Measurements from ENCODE around the gene CD200R1L.
"Not testable (repeated sequence)": the region's sequence is repeated elsewhere in the genome, so short reads cannot be mapped to it uniquely, and the experiment has no call there.

CD200R1L gene

DNA sequence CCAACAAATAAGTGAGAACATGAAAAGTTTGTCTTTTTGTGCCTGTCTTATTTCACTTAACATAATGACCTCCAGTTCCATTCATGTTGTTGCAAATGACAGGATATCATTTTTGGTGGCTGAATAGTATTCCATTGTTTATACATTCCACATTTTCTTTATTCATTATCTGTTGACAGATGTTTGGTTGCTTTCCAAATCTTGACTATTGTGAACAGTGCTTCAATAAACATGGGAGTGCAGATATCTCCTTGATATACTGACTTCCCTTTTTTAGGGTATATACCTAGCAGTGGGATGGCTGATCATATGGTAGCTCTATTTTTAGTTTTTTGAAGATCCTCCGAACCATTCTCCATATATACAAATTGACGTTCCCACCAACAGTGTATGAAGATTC lies 19.1 kb upstream of the CD200R1L start:
- Histone ChIP-seq H3K9me3 (ENCODE audit: control insufficient read depth, low read length) (no peaks in the 10 kb centered on the region), H3K27ac (ENCODE audit: insufficient read depth, low read depth, low read length, poor library complexity, severe bottlenecking) (no peak overlapping the region), H3K36me3 (ENCODE audit: control insufficient read depth, insufficient read depth, low read length) (no peaks in the 10 kb centered on the region), H3K4me3 (ENCODE audit: insufficient read depth, low read depth, low read length) (no peak overlapping the region), H3K4me1 (ENCODE audit: control insufficient read depth, insufficient read depth, low read length) (no peaks in the 10 kb centered on the region), H3K27me3 (ENCODE audit: control insufficient read depth, insufficient read depth, low read length, poor library complexity, severe bottlenecking) (no peaks in the 10 kb centered on the region)
- WGBS, 2 experiments: 64 to 79% methylated on average over 2 of the region's 2 CpGs

GRCh38 chr3:112860898-112861297 lies 14.2 kb upstream of the CD200R1L start:
- no peaks in the 10 kb centered on the region for H3K4me1 ChIP-seq (ENCODE audit: control insufficient read depth, insufficient read depth, low read length)
- no peaks in the 10 kb centered on the region for H3K36me3 ChIP-seq (ENCODE audit: control insufficient read depth, insufficient read depth, low read length)
- no peak overlapping the region for H3K4me3 ChIP-seq (ENCODE audit: insufficient read depth, low read depth, low read length)
- no peaks in the 10 kb centered on the region for H3K27me3 ChIP-seq (ENCODE audit: control insufficient read depth, insufficient read depth, low read length, poor library complexity, severe bottlenecking)
- no peak overlapping the region for H3K27ac ChIP-seq (ENCODE audit: insufficient read depth, low read depth, low read length, poor library complexity, severe bottlenecking)
- H3K9me3 ChIP-seq (ENCODE audit: control insufficient read depth, low read length): no peaks in the 10 kb centered on the region

- no peak overlapping the region for H3K27ac ChIP-seq (ENCODE audit: insufficient read depth, low read depth, low read length, poor library complexity, severe bottlenecking)
- H3K27me3 ChIP-seq (ENCODE audit: control insufficient read depth, insufficient read depth, low read length, poor library complexity, severe bottlenecking): no peaks in the 10 kb centered on the region
- H3K4me3 ChIP-seq (ENCODE audit: insufficient read depth, low read depth, low read length): no peak overlapping the region
- H3K9me3 ChIP-seq (ENCODE audit: control insufficient read depth, low read length): no peaks in the 10 kb centered on the region
- no peaks in the 10 kb centered on the region for H3K4me1 ChIP-seq (ENCODE audit: control insufficient read depth, insufficient read depth, low read length)
- 82 to 87% methylated on average over 1 to 2 of the region's 2 CpGs for WGBS, 2 experiments
- no peaks in the 10 kb centered on the region for H3K36me3 ChIP-seq (ENCODE audit: control insufficient read depth, insufficient read depth, low read length)
Observed at GRCh38 chr3:112858410-112859069, 11.9 kb upstream of the CD200R1L start.

- H3K27me3 ChIP-seq (ENCODE audit: control insufficient read depth, insufficient read depth, low read length, poor library complexity, severe bottlenecking): no peaks in the 10 kb centered on the region
- no peak overlapping the region for H3K4me3 ChIP-seq (ENCODE audit: insufficient read depth, low read depth, low read length)
- H3K9me3 ChIP-seq (ENCODE audit: control insufficient read depth, low read length): no peaks in the 10 kb centered on the region
- H3K27ac ChIP-seq (ENCODE audit: insufficient read depth, low read depth, low read length, poor library complexity, severe bottlenecking): no peak overlapping the region
- no peaks in the 10 kb centered on the region for H3K36me3 ChIP-seq (ENCODE audit: control insufficient read depth, insufficient read depth, low read length)
- no peaks in the 10 kb centered on the region for H3K4me1 ChIP-seq (ENCODE audit: control insufficient read depth, insufficient read depth, low read length)
Observed at GRCh38 chr3:112857526-112857925, 10.9 kb upstream of the CD200R1L start.

- H3K27ac ChIP-seq (ENCODE audit: insufficient read depth, low read depth, low read length, poor library complexity, severe bottlenecking): no peak overlapping the region
- H3K36me3 ChIP-seq (ENCODE audit: control insufficient read depth, insufficient read depth, low read length): no peaks in the 10 kb centered on the region
- no peaks in the 10 kb centered on the region for H3K27me3 ChIP-seq (ENCODE audit: control insufficient read depth, insufficient read depth, low read length, poor library complexity, severe bottlenecking)
- H3K4me3 ChIP-seq (ENCODE audit: insufficient read depth, low read depth, low read length): no peak overlapping the region
- H3K4me1 ChIP-seq (ENCODE audit: control insufficient read depth, insufficient read depth, low read length): no peaks in the 10 kb centered on the region
- H3K9me3 ChIP-seq (ENCODE audit: control insufficient read depth, low read length): no peaks in the 10 kb centered on the region
Observed at GRCh38 chr3:112856537-112856936, 9.9 kb upstream of the CD200R1L start.

DNA sequence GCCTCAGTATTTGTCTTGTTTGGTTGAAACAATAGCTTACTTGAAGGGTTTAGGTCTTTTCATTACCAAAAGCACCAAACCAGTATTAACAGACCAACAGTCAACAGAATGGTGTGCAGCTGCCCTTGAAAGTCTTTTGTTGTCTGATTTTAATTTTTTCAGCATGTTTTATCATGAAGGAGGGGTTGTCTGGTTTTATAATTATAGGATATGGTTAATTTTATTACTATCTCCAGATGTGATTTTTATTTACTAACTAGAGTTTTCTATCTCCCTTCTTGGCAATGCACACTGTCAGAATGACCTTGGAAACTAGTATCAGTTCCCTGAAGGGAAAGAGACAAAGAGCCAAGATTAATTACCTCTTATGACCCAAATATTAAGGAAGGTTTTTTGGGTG lies 9.2 kb upstream of the CD200R1L start:
- Histone ChIP-seq H3K27me3 (ENCODE audit: control insufficient read depth, insufficient read depth, low read length, poor library complexity, severe bottlenecking) (no peaks in the 10 kb centered on the region), H3K9me3 (ENCODE audit: control insufficient read depth, low read length) (no peaks in the 10 kb centered on the region), H3K4me3 (ENCODE audit: insufficient read depth, low read depth, low read length) (no peak overlapping the region), H3K27ac (ENCODE audit: insufficient read depth, low read depth, low read length, poor library complexity, severe bottlenecking) (no peak overlapping the region), H3K4me1 (ENCODE audit: control insufficient read depth, insufficient read depth, low read length) (no peaks in the 10 kb centered on the region), H3K36me3 (ENCODE audit: control insufficient read depth, insufficient read depth, low read length) (no peaks in the 10 kb centered on the region)

GRCh38 chr3:112855074-112855473 lies 8.4 kb upstream of the CD200R1L start:
- H3K27me3 ChIP-seq (ENCODE audit: control insufficient read depth, insufficient read depth, low read length, poor library complexity, severe bottlenecking); H3K4me1 ChIP-seq (ENCODE audit: control insufficient read depth, insufficient read depth, low read length); H3K36me3 ChIP-seq (ENCODE audit: control insufficient read depth, insufficient read depth, low read length); H3K9me3 ChIP-seq (ENCODE audit: control insufficient read depth, low read length); H3K4me3 ChIP-seq (ENCODE audit: insufficient read depth, low read depth, low read length); H3K27ac ChIP-seq (ENCODE audit: insufficient read depth, low read depth, low read length, poor library complexity, severe bottlenecking): not testable (repeated sequence)
- WGBS, 2 experiments: 66 to 69% methylated on average over 3 of the region's 3 CpGs

- Histone ChIP-seq H3K36me3 (ENCODE audit: control insufficient read depth, insufficient read depth, low read length) (no peaks in the 10 kb centered on the region), H3K27ac (ENCODE audit: insufficient read depth, low read depth, low read length, poor library complexity, severe bottlenecking) (no peak overlapping the region), H3K4me1 (ENCODE audit: control insufficient read depth, insufficient read depth, low read length) (no peaks in the 10 kb centered on the region), H3K9me3 (ENCODE audit: control insufficient read depth, low read length) (no peaks in the 10 kb centered on the region), H3K27me3 (ENCODE audit: control insufficient read depth, insufficient read depth, low read length, poor library complexity, severe bottlenecking) (no peaks in the 10 kb centered on the region), H3K4me3 (ENCODE audit: insufficient read depth, low read depth, low read length) (no peak overlapping the region)
- 74 to 75% methylated on average over 3 of the region's 3 CpGs for WGBS, 2 experiments
Observed at GRCh38 chr3:112848196-112848595, 1.5 kb upstream of the CD200R1L start.

GRCh38 chr3:112847692-112848091 lies 1.0 kb upstream of the CD200R1L start:
- H3K27ac ChIP-seq (ENCODE audit: insufficient read depth, low read depth, low read length, poor library complexity, severe bottlenecking): no peak overlapping the region
- no peak overlapping the region for H3K4me3 ChIP-seq (ENCODE audit: insufficient read depth, low read depth, low read length)
- no peaks in the 10 kb centered on the region for H3K27me3 ChIP-seq (ENCODE audit: control insufficient read depth, insufficient read depth, low read length, poor library complexity, severe bottlenecking)
- no peaks in the 10 kb centered on the region for H3K9me3 ChIP-seq (ENCODE audit: control insufficient read depth, low read length)
- H3K36me3 ChIP-seq (ENCODE audit: control insufficient read depth, insufficient read depth, low read length): no peaks in the 10 kb centered on the region
- WGBS, 2 experiments: 87 to 93% methylated on average over 3 of the region's 3 CpGs
- H3K4me1 ChIP-seq (ENCODE audit: control insufficient read depth, insufficient read depth, low read length): no peaks in the 10 kb centered on the region

DNA sequence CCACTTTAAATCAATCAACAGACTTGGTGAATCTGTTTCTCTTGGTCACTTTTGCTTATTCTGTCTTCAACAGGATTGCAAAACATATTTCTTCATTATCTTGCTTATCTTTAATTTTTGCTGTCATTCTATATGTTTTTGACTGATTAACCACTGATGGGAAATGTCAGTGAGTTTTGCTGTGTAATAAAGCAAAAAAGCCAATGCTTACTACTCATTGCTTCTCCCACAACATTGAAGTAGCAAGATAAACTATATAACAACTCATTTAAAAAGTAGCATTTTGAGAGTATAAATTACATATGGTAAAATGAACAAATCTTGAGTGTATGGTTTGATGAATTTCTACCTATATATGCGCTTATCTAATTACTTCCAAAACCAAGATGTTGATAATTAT lies 892 bp downstream of the CD200R1L start:
- no peaks in the 10 kb centered on the region for H3K4me1 ChIP-seq (ENCODE audit: control insufficient read depth, insufficient read depth, low read length)
- H3K27me3 ChIP-seq (ENCODE audit: control insufficient read depth, insufficient read depth, low read length, poor library complexity, severe bottlenecking): no peaks in the 10 kb centered on the region
- H3K4me3 ChIP-seq (ENCODE audit: insufficient read depth, low read depth, low read length): no peak overlapping the region
- no peak overlapping the region for H3K27ac ChIP-seq (ENCODE audit: insufficient read depth, low read depth, low read length, poor library complexity, severe bottlenecking)
- no CpG with 5 or more reads among the region's 1 CpG for WGBS, 2 experiments
- no peaks in the 10 kb centered on the region for H3K36me3 ChIP-seq (ENCODE audit: control insufficient read depth, insufficient read depth, low read length)
- no peaks in the 10 kb centered on the region for H3K9me3 ChIP-seq (ENCODE audit: control insufficient read depth, low read length)

DNA sequence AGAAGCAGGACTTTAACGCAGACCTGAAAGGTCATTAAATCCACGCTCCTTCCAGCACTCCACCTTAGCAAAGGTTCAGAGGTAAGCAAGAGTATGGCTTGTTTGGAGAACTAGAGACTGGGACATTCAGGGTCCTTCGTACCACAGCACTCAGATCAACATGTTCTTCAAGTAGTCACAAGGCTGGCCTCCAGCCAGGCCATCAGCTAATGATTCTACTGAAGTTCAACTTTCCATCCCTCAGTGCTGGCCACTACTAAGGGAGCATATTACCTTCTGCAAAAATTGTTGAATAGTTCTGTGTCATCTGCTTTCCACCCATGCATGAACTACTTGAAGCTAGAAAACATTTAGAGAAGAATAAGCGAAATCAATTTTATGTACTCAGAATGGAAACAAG lies 17.6 kb downstream of the CD200R1L start:
- no peaks in the 10 kb centered on the region for H3K9me3 ChIP-seq (ENCODE audit: control insufficient read depth, low read length)
- WGBS, 2 experiments: 95 to 97% methylated on average over 4 of the region's 4 CpGs
- H3K36me3 ChIP-seq (ENCODE audit: control insufficient read depth, insufficient read depth, low read length): no peaks in the 10 kb centered on the region

More for the DNA sequence above, 17.6 kb downstream of the CD200R1L start:
- Histone ChIP-seq H3K27me3 (ENCODE audit: control insufficient read depth, insufficient read depth, low read length, poor library complexity, severe bottlenecking) (no peaks in the 10 kb centered on the region), H3K4me1 (ENCODE audit: control insufficient read depth, insufficient read depth, low read length) (no peaks in the 10 kb centered on the region), H3K27ac (ENCODE audit: insufficient read depth, low read depth, low read length, poor library complexity, severe bottlenecking) (no peak overlapping the region), H3K4me3 (ENCODE audit: insufficient read depth, low read depth, low read length) (no peak overlapping the region)
